KG1 (cell line): Measurements from ENCODE around the gene CXCR3.
"Not testable (repeated sequence)": the region's sequence is repeated elsewhere in the genome, so short reads cannot be mapped to it uniquely, and the experiment has no call there.

Source experiments
- DNase-seq: peaks from one replicate; lab custom pipeline; 2025; lab: John Stamatoyannopoulos, UW

CXCR3 gene

DNA sequence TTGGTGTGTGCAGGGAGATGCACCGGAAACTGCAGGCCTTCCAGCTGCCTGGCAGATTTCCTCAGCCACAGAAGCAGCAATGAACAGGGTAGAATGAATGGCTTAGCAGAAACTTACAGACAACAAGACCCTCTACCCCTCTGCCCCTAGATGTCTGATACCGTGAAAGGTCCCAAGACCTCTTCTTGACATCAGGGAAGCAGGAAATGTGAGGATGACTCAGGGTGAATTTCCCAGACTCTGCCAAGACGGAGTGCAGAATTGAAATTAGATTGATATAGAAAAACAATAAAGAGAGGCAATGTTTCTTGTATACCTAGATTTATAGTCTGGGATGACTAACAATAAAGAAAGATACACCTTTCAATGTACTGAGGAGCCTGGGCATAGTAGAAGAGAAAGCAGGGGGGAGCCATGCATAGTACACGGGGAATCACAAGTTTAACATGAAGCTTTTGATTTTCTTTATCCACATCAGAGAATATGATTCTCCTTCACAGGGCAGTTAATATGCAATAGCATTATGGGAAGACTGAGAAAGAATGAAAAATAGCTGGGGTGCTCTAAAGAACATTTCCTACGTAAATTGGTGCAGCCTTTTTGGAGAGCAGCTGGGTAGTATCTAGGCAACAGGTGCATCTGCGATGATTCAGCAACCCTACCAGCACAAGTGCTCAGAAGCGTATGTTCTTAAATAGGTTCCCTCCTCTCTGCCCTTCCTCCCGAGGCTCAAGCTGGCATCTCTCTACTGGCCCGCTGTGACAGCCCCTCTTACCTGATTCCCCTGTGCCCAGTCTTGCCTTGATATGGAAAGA is 18.3 kb upstream of the CXCR3 start:
- no peak for DNase-seq

DNA sequence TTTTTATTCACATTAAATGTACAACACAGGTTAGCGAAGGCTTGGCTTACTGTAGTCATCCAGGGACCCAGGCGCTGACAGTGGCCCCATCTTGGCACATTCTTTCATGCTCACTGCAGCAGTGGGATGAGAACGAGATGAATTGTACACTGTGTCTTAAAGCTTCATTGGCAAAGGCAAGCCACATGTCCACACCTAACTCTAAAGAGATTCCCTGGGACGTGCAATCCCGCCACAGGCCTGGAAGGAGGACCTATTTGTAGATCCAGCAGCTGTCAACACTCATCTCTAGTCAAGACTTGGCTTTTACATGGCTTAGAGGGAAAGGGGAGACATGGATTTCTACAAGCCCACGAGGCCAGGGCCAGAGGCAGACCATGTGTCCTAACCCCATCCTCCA is 16.1 kb upstream of the CXCR3 start:
- DNase-seq, result no peak

DNA sequence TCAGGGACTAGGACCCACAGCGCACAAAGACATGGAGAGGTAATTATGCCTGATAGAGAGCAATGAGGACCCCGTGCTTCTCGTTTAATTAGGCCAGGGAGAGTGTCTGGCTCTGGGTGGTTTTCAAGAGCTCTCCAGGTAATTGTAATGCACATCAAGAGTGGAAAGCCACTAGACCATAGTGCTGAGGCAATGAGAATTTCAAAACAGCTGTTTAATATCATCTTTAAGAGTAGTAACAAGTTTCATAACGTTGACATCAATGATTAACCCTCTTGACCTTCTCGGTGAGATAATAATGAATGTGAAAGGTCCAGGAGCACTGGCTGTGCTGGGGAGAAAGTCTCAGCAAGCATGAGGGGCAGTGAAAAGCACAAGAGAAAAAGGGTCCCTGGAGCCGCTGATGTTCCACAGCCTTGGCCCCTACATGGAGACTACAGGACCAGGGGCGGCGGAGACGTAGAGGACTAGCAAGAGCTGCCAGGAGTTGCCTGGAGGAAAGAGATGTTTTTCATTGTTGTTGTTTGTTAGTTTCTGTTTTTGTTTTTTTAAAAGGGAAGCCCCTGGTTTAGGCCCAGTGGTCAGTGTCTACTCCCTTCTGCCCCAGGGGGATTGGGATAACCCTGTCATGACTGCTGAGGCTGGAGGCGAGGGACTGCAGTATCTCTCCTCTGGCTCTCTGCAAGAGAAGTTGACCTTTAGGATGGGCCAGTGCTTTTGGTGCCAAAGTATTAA is 14.8 kb upstream of the CXCR3 start:
- DNase-seq, result no peak

DNA sequence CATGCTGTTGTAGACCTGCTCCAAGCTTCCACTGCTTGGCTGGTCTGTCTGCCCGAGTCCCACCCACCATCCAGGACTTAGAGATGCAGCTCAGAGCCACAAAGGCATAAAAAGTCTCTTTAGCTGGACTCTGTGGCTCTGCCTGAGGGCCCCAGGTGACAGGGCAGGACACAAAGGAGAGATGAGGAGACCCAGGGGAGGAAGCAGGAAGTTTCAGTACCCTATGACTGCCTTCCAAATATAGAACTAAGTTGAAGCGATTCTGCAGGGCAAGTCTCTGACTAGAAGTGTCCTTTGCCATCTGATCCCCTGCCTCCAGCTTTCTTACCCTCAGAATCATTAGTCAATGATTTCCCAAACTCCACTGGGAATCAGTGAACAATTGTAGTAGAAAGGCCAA is 11.2 kb upstream of the CXCR3 start:
- DNase-seq, result no peak

DNA sequence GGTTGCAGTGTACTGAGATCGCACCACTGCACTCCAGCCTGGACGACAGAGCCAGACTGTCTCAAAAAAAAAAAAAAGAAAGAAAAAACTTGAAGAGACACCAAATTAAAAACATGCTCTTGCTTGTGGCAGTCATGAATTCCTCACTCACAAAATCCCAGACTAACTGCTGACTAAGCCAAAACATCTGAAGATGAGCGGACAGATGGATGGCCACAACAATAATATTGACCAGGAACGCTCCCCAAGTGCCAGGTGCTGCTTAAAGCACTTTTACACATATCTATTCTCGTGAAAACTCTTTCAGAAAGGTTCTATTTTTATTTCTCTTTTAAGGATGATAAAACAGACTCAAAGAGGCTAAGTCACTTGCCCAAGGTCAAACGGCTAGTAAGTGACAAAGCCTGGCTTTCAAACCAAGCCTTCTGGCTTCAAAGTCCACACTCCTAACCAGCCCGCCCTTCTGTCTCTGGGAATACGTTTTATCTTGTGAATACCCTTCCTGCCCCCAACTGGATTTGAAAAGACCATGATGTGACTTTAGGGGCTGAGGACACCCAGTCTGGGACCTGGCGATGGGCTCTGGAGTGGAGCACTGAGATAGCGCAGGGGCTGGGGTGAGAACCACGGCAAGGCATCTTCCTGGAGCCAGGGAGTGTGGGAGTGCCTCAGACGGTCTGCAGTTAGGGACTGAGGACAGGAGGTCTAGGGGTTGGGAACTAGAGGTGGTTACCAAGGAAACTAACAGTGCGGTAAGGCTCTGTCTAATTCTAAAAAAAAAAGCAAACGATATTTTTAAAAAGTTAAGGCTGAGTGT is 9.5 kb upstream of the CXCR3 start:
- no peak for DNase-seq

DNA sequence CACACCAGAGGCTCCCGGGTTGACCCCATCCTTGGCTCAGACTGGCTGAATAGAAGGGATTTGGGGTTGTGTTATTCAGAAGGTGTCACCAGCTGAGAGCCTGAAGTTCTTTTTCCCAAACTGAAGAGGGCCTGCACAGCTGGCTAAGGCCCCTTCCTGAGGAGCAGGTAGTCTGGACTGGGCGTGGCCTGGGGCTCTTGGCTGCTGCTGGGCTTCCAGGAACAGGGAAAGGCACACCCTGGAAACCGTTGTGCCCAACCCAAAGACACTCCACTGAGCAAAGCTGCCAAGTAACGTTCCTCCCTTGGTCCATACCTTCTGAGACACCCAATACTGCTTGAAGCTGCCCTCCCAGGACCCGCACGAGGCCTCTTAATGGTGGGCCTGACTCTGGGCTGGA is 8.3 kb upstream of the CXCR3 start:
- no peak for DNase-seq

DNA sequence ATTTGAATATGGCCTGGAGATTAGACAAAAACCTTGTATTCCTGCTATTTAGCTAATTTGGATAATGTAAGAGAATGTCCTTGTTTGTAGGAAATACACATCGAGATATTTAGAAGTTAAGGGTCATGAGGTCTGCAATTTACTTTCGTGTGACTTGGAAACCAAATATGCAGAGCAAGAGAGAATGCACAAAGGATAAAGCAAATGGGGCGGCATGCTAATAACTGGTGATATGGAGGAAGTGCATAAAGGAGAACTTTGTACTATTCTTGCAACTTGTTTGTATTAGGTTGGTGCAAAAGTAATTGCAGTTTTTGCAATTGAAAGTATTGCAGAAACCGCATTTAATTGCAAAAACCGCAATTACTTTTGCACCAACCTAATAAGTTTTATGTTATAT is 7.2 kb upstream of the CXCR3 start:
- DNase-seq, result no peak

DNA sequence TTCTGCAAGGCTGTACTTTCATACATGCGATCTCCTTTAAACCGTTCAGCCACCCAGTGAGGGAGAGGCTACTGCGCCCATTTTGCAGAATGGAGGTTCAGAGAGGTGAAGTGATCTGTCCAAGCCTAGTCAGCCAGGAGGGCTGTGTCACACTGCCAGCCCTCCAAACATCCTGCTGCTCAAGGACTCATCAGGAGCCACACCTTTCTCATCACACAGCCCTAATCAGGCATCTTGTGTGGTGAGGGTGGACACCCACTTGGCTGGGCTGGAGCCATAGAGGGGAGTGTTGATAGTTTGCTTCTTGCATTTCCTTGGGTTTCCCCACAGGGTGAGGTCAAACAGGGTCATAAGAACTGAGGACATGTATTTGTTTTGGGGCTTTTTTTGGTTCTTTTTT is 5.4 kb upstream of the CXCR3 start:
- no peak for DNase-seq

DNA sequence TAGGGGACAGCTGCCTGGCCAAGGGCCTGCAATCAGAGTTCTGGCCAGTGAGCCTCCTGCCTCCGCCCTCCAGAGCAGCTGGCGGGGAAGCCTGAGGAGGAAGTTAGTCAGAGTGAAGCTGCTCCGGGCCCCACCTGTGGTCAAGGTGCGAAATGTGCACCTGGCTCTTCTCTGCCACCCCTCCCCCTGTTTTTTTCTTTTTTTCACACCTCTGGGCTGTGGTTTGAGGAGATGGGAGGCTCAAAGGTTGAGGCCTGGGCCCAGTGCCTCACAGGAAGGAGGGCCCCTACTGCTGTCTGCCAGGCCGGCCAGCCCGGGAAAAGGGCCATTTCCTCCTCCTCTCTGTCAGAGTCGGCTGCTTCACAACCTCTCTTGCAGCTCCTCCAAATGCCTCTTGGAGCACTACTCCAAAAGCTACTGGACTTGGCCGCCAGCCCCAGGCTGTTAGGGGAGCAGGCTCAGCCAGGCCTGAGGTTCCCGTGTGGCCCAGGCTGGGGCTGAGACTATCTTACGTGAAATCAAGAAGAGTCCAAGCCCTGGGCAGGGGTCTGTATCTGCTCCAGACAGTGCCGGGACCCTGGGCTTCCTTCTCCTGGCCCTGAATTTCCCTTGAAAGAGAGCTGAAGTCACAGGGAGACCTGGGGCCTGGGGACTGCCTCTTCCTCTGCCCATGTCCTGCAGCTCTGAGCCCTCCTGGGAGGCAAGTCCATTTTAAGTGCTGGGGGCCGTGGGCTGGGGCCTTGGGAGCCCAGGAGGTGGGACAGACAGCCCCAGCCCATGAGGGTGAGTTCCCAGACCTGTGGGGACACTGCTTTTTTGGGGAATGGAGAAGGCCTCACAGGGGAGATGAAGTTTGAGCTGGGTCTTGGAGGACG is 4.5 kb upstream of the CXCR3 start:
- no peak for DNase-seq

DNA sequence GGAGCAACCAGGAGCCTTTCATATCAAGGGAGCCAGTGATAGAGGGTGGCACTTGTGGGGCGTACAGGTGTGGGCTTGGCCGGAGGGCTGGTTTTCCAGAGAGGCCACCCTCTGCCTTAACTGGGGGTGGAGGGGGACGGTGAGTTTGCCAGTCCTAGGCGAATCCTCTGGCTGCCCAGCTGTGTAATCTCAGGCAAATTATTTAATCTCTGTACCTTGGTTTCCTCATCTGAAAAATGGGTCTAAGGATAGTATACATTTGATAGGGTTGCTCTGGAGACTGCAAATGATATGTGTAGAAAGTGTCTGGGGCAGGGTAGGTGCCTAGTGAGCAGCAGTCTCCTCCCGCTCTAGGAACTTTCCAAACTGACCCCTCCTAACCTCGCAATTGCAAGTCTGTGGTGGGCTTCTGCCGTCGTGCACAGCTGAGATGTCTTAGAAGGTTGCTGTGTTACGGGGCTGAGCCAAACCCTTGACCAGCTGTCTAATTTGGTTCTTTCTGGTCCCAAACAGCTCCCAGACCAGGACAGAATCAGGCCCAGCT is 3.8 kb upstream of the CXCR3 start:
- no peak for DNase-seq

DNA sequence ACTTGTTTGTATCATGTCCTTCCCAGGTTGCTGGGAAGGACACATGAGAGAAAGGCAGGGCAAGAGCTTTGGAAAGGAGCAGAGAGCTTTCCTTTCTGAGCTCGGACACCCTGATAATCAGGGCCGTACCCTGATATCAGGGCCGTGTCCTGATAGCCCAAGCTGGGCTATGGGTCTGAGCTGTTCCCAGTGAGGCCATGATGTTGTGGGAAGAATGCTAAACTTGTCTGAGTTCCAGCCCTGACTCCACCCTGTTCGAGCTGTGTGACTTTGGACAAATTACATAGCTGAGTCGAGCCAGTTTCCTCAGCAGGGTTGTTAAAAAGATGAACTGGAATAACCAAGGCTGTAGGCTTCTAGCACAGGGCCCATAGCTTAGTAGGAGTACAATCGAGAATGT is 3.3 kb upstream of the CXCR3 start:
- no peak for DNase-seq

DNA sequence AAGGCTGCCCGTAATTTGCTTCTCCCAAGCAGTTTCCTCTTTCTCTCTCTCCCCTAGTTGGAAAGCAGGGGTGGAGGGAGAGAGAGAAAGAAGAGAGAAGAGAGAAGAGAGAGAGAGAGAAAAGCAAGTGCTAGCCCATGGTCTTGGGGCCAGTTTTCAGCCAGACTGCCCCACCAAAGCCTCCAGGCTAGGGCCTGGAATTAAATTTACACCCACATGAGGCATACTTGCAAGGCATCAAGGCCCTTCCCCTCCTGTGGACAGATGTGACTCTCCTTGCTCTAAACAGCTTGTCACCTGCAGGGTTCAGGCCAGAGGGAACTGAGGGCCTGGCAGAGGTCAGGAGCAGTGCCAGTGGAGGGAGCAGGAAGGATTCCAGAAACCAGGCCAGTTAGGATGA is 1.7 kb upstream of the CXCR3 start:
- DNase-seq, result no peak

DNA sequence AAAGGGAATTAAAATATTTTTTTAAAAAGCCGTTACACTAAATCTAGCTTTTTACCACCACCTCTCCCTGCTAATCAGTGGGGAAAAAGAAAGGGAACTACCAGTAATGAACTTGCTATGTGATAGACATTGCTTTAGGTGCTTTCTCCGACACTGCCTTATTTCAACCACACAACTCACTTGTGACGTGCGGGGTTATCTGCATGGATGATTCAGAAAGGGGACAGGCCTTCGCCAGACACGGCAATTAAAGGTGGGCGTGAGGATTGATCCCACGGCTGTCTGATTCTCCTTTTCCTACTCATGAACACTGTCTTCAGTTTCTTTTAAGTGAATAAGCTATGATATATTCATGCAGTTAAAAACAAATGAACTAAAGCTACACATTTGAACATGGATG is 882 bp upstream of the CXCR3 start:
- DNase-seq, result no peak

DNA sequence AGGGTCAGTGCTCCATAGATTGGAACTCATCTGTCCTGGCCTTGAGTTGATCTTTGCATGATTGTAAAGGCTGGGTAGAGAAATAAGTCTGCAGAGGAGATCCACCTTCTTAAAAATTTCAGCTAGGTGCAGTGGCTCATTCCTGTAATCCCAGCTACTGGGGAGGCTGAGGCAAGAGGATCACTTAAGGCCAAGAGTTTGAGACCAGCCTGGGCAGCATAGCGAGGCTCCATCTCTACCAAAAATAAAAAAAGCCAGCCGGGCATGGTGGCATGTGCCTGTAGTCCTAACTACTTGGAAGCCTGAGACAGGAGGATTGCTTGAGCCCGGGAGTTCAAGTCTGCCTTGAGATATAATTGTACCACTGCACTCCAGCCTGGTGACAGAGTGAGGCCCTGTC is 476 bp upstream of the CXCR3 start:
- DNase-seq, result no peak

DNA sequence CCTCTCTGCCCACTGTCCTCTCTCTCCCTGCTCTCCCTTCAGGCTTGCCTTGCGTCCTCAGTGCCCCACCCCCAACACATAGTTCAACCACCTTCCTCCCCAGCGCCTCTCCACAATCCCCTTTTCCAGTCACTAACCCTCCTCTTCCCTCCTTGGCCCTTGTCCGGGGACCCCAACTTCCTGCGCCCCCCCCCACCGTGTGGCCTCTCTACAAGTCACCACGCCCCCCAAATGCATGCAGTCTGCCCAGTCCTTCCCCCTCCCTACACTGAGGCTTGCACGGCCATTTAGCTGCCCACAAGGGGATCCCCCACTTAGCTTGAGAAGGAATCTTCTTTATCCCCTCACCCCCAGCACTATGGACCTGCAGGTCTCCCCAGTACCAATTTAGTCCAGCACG is 569 bp downstream of the CXCR3 start:
- no peak for DNase-seq

DNA sequence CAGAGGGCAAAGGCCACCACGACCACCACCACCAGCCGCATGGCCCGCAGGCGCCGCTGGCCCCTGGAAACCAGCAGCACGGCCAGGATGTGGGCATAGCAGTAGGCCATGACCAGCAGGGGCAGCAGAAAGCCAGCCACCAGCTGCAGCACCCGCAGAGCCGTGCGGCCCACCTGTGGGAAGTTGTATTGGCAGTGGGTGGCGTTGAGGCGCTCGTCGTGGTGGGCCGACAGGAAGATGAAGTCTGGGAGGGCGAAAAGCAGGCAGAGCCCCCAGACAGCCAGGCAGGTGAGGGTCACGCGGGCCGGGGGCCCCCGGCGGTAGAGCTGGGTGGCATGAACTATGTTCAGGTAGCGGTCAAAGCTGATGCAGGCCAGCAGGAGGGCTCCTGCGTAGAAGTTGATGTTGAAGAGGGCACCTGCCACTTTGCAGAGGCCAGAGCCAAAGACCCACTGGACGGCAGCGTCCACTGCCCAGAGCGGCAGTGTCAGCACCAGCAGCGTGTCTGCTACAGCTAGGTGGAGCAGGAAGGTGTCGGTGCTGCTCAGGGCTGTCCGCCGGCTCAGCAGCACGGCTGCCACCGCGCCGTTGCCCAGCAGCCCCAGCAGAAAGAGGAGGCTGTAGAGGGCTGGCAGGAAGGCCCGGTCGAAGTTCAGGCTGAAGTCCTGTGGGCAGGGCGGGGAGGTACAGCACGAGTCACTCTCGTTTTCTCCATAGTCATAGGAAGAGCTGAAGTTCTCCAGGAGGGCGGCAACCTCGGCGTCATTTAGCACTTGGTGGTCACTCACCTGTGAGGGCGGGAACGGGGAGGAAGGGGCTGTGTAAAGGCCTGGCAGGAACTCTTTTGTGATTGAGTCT is 1.4 kb downstream of the CXCR3 start:
- DNase-seq, result no peak

DNA sequence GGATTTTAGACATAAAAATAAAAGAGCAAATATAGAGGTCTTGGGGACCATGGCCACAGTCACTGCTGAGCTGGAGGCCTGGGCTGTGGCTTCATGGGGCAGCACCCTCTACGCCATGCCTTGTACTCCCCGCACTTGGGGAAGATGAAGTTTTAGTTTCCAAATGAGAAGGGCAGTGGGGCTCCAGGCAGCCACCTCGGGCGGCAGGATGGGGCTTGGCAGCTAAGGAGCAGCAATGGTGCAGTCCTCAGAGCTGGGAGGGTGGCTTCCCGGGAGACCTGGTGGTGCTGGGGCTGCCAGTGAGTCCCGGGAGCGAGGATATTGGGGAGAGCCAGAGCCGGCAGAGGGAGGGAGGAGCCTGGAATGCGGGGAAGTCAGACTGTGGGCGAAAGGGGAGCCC is 2.4 kb downstream of the CXCR3 start:
- no peak for DNase-seq

DNA sequence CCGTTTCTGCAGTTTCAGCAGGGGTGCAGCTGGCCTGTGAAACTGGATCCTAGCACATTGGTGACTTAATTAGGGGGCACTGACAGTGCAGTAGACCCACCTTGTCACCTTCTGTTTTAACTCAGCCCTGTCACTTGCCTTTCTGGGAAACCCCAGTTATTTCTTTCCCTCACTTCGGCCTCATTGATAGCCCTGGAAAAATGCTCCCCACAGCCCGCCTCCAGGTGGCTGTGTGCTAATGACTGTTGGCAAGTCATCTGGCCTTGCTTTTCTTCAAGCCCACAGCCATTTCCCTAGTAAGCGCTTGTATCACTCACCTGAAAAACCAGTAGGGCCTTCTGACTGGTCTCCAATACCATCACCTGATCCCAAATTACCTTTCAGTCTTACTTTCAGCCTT is 3.3 kb downstream of the CXCR3 start:
- DNase-seq, result no peak

DNA sequence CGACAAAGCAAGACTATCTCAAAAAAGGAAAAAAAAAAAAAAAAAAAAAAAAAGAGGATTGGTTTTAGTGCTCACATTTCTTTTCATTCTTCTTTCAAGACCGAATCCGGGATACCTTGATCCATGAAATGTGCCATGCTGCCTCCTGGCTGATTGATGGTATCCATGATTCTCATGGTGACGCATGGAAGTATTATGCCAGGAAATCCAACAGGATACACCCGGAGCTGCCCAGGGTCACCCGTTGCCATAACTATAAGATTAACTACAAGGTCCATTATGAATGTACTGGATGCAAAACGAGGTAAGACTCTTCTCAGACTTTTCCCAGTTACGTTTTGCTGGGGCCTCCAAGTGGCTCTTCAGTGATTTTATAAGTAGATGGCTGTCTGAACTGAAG is 6.1 kb downstream of the CXCR3 start:
- DNase-seq, result no peak

DNA sequence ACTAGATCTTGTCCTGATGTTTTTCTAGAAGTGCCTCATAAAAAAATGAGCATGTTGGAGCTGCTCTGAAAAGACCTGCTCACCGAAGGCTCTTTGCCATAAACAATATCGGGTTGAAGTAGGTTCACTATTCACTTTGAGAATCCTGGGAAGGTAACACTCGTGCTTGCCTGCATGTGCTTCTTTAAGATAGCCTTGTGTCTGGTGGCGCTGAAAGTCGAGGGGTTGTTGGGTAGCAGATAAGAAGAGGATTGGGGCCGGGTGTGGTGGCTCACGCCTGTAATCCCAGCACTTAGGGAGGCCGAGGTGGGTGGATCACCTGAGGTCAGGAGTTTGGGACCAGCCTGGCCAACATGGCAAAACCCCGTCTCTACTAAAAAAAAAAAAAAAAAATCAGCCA is 6.6 kb downstream of the CXCR3 start:
- not testable (repeated sequence) for DNase-seq
